Measurements from ENCODE around the gene GRIK2. TPM values are rescaled to one million over a fixed set of nuclear protein-coding genes. Genes with fewer than 3 reads are reported as not detected.

GRIK2 gene
- total RNA-seq, 4 donors from 2014 or later = 1.4 to 51.9 (median 9.6) TPM

DNA sequence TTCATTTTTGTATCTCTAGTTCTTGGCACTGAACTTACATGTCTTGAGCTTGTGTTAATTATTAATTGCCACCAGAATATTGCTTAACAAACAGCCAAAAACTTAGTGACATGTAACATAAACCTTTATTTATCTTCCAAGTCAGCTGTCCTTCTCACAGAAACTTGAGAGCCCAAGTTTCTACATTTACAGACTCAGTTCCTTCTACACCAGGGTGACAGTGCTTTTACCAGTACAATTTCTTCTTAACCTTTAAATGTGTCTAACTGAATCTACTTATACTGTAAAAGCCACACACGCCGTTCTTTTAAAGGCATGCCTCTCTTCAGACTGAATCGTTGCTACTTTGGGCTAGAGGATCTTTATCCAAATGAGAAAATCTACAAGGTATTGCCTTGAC is 539.2 kb downstream of the GRIK2 start:
- 78 to 90% methylated on average over 3 of the region's 3 CpGs for WGBS, 2 donors
- Histone ChIP-seq H3K9me3 (no peaks in the 10 kb centered on the region), H3K27ac (no peak overlapping the region), H3K36me3 (no peaks in the 10 kb centered on the region), H3K4me1 (no peaks in the 10 kb centered on the region), H3K4me3 (replicated peaks in 1 of 3) (no peak overlapping the region), H3K27me3 (no peaks in the 10 kb centered on the region)
- no peak for TF ChIP-seq CTCF (IDR thresholded peaks at IDR 0.05)
- no peak for TF ChIP-seq POLR2A (IDR thresholded peaks at IDR 0.05)
- intact Hi-C loops (cut with DNase I) = no loop called here
- no peak for DNase-seq

DNA sequence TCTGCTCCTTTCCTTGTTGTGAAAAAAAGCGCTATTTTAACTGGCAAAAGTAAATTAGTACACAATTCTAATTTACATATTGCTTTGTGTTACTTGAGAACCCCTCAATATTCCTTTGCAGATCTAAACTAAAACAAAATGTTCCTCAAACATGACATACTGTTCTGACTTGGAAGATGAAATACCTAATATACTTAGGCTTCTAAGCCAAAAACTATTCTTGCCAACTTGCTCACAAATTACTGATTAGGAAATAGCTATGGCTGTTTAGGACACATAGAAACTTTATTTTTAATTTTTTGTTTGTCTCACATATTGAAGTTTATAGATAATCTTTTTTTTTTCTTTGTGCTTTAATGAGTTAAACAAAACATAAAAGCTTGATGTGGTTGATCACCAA is 542.2 kb downstream of the GRIK2 start:
- WGBS, 2 donors = 83 to 86% methylated on average over 1 of the region's 1 CpG
- H3K9me3 ChIP-seq = no peaks in the 10 kb centered on the region
- H3K4me1 ChIP-seq = no peaks in the 10 kb centered on the region
- no peak for TF ChIP-seq CTCF (IDR thresholded peaks at IDR 0.05)
- no peak for TF ChIP-seq POLR2A (IDR thresholded peaks at IDR 0.05)
- H3K4me3 ChIP-seq (replicated peaks in 1 of 3) = no peak overlapping the region
- no peaks in the 10 kb centered on the region for H3K36me3 ChIP-seq
- no peaks in the 10 kb centered on the region for H3K27me3 ChIP-seq
- no peak for DNase-seq
- intact Hi-C loops (cut with DNase I) = no loop called here
- no peak overlapping the region for H3K27ac ChIP-seq

- Histone ChIP-seq H3K27me3 (no peaks in the 10 kb centered on the region), H3K9me3 (no peaks in the 10 kb centered on the region), H3K36me3 (no peaks in the 10 kb centered on the region), H3K27ac (no peak overlapping the region), H3K4me3 (replicated peaks in 1 of 3) (no peak overlapping the region), H3K4me1 (no peaks in the 10 kb centered on the region)
- WGBS, 2 donors = 82 to 83% methylated on average over 1 of the region's 1 CpG
- intact Hi-C loops (cut with DNase I) = no loop called here
- TF ChIP-seq POLR2A (IDR thresholded peaks at IDR 0.05) (no peak), CTCF (IDR thresholded peaks at IDR 0.05) (no peak)
- no peak for DNase-seq
Observed at GRCh38 chr6:101936516-101936915, 543.0 kb downstream of the GRIK2 start.

GRCh38 chr6:101937108-101937507 is 543.6 kb downstream of the GRIK2 start:
- Histone ChIP-seq H3K9me3 (no peaks in the 10 kb centered on the region), H3K36me3 (no peaks in the 10 kb centered on the region), H3K27me3 (no peaks in the 10 kb centered on the region), H3K27ac (no peak overlapping the region), H3K4me1 (no peaks in the 10 kb centered on the region), H3K4me3 (replicated peaks in 1 of 3) (no peak overlapping the region)
- WGBS, 2 donors = 81 to 86% methylated on average over 1 of the region's 1 CpG
- DNase-seq = no peak
- intact Hi-C loops (cut with DNase I) = no loop called here
- TF ChIP-seq POLR2A (IDR thresholded peaks at IDR 0.05) (no peak), CTCF (IDR thresholded peaks at IDR 0.05) (no peak)

GRCh38 chr6:101940391-101940790 is 546.9 kb downstream of the GRIK2 start:
- Histone ChIP-seq H3K36me3 (no peaks in the 10 kb centered on the region), H3K9me3 (no peaks in the 10 kb centered on the region), H3K27ac (no peak overlapping the region), H3K4me3 (replicated peaks in 1 of 3) (no peak overlapping the region), H3K4me1 (no peaks in the 10 kb centered on the region), H3K27me3 (no peaks in the 10 kb centered on the region)
- 85 to 87% methylated on average over 2 of the region's 2 CpGs for WGBS, 2 donors
- TF ChIP-seq POLR2A (IDR thresholded peaks at IDR 0.05) (no peak), CTCF (IDR thresholded peaks at IDR 0.05) (no peak)
- no peak for DNase-seq
- intact Hi-C loops (cut with DNase I) = no loop called here

Measured in thyroid gland (tissue), 4 donors.